OCI-LY1 (cell line): ENCODE results near the gene ST8SIA6.

Experiments
- CTCF ChIP-seq: fragments of 200-600 bp; sonication (generic), shearing (Covaris generic); IDR thresholded peaks from 2 replicates; pipeline ENCODE4 v1.5.1; 2017; ENCODE audit warnings: mild to moderate bottlenecking, antibody characterized with exemption, low read length, moderate library complexity, mixed read lengths
- EZH2 ChIP-seq: fragments of 200-600 bp; sonication (generic), shearing (Covaris generic); IDR thresholded peaks from 2 replicates; pipeline ENCODE4 v1.8.0; 2017; ENCODE audit warnings: borderline replicate concordance, mixed run types, mild to moderate bottlenecking, antibody characterized with exemption, low read length, moderate library complexity, mixed read lengths

GRCh38 chr10:17425584-17426262 is 28.7 kb downstream of the ST8SIA6 start:
- TF ChIP-seq EZH2 = no peak
- no peak for TF ChIP-seq CTCF
